Pancreas (tissue), 10 donors: ENCODE data around the gene ZNF212. TPM values are rescaled to one million over a fixed set of nuclear protein-coding genes. Genes with fewer than 3 reads are reported as not detected.
A peak's percentile ranks its signal among the peaks of the same experiment; 100 is the strongest.

Experiments used
- ATAC-seq, 4 donors: fragments of 200-7000 bp; cut with Tn5 transposase; one replicate each; pipeline versions ENCODE4 v1.8.0 to v1.9.1; 2020; ENCODE audit warnings: mild to moderate bottlenecking in 4 of 4, moderate library complexity in 4 of 4
- DNase-seq, 6 donors: peaks; one replicate each; pipeline ENCODE4 v3.0.0-alpha.2; 2020
- FAIRE-seq: peaks from 2 replicates; lab custom pipeline; 2012; peaks lifted over from hg19 to GRCh38; lab: Jason Lieb, UNC
- H3K27ac ChIP-seq, 4 donors: fragments of 200-600 bp; sonication (generic); 1 replicate in 3 of 4; 2 replicates in 1 of 4; pipeline versions ENCODE4 v1.5.0 to v1.8.0; 2020
- H3K27me3 ChIP-seq, 4 donors: fragments of 200-600 bp; one replicate each; pipeline ENCODE4 v1.8.0; 2021
- H3K36me3 ChIP-seq, 3 donors: fragments of 200-600 bp; sonication (generic) in 1 of 3; one replicate each; pipeline versions ENCODE4 v1.5.0 to v1.8.0; 2020 to 2021
- H3K4me1 ChIP-seq, 3 donors: fragments of 200-600 bp; one replicate each; pipeline ENCODE4 v1.8.0; 2021
- H3K4me3 ChIP-seq, 4 donors: fragments of 200-600 bp; sonication (generic) in 2 of 4; one replicate each; pipeline versions ENCODE4 v1.5.0 to v1.8.0; 2020 to 2021
- H3K9me3 ChIP-seq, 4 donors: fragments of 200-600 bp; one replicate each; pipeline ENCODE4 v1.8.0; 2021
- WGBS, 2 donors: extraction: QIAGEN DNeasy Blood & Tissue Kit; methylation state at CpG; one replicate each; pipeline ENCODE4 v1.1.7; 2013; 5-methylcytosine and 5-hydroxymethylcytosine counted together
- intact Hi-C, 3 donors: fragments of 100-400 bp; cut with DNase I; formaldehyde crosslinking; loops; one replicate each; pipeline versions ENCODE4 v1.11.1 to v1.14.2; 2022
- polyA plus RNA-seq, 2 donors: library from polyadenylated mRNA; stranded (reverse); fragments of 200-250 nt; gene quantifications; one replicate each; pipeline ENCODE4 v1.2.3, GENCODE V29; 2013
- total RNA-seq, 6 donors: library from RNA; stranded (reverse); fragmentation: NEBNext Ultra II Directional in 4 of 6; extraction: Animal tissue kit (Norgen Biotek cat#: 25700) in 4 of 6; gene quantifications; one replicate each; pipeline versions ENCODE4 v1.2.1 to v1.2.4, GENCODE V29; 2021 to 2023
- TF ChIP-seq, protein P1 (sequence below), 4 donors: fragments of 200-600 bp; sonication (generic) in 3 of 4; IDR thresholded peaks; one replicate each; pipeline versions ENCODE4 v1.5.0 to v1.8.0; 2021; ENCODE audit warnings: antibody characterized with exemption in 4 of 4
- donor health status: healthy with polysubstance abuse.
- donor health status: DM: no; HTN: no; CAD: no; lungs with moderate emphysema.
- donor health status: DM: no; HTN: no; CAD: no.
- donor health status: control.
- donor health status: control.
- donor health status: Bipolar disorder and iron deficiency.
- donor health status: DM: yes; HTN: yes; CAD: no.
- donor health status: DM: no; HTN: no; CAD: no.
- donor health status: DM: no; HTN: no; CAD: no.
- donor health status: DM: yes; HTN: yes; CAD: no.

ZNF212 gene
- total and polyA plus RNA-seq, 8 donors, result 3.7 to 13.7 (median 5.5) TPM

DNA sequence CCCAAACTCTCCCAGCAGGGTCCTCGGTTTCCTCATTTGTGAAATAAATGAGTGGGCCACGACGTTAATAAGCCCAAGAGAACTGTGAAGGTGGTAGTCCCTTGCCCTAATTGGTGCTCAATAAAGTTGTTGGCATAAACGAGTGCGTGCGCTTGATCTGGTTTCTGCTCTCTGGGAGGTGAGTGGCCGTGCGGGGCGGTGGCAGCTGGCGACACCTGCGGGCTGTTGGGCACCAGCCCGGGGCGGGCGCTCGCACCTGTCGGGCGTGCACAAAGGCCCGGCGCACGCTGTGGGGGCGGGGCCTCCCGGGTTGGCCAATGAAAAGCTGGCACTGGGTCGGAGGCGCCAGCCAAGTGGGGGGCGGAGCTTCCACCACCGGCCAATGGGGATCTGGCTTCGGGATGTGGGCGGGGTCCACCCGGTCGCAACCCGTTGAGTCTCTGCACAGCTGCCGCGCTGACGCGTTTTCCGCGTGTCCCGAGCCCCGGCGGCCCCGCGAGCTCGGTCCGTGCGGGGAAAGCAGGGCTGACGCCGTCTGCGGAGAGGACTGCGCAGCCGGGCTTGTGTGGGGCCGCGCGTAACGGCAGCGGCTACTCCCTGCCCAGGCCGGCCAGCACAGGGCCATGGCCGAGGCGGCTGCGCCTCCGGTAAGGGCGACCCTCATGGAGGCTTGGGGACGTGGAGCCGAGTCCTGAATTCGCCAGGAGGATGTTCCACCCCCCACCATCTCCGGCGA is 45.6 kb downstream of the ZNF212 start:
- peak overlapping the region in 3 of 4 donors; percentile 25 to 51 (median 33) for H3K27ac ChIP-seq

DNA sequence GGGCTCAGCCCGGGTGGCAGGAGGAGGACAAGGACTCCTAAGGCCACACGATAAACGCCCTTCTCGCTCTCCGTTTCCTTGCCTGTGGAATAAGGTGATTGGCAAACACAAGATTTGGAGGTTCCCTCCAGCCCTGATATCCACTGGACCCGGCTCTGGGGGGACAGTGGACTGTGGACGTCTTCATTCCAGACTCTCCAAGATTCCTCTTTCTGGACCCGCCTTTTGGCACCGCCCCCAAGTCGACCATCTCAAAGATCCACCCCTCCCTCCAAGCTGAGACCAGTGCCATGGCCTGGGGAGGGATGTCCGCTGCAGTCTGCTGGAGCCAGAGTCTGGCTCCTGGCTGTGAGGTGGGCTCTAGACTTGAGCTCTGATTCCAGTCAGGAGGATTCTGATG is 46.2 kb downstream of the ZNF212 start:
- FAIRE-seq, result no peak
- H3K9me3 ChIP-seq, result no peaks in the 10 kb centered on the region
- no peaks in the 10 kb centered on the region for H3K36me3 ChIP-seq
- WGBS, 2 donors, result 3 to 4% methylated on average over 11 of the region's 11 CpGs
- peak in 1 of 6 donors; percentile 61 for DNase-seq
- peak overlapping the region; percentile 43 to 67 (median 57) for H3K4me3 ChIP-seq
- H3K4me1 ChIP-seq, result peaks cover 0 to 4% (median 2%) of the 10 kb centered on the region in 3 donors
- TF ChIP-seq, protein P1, sequence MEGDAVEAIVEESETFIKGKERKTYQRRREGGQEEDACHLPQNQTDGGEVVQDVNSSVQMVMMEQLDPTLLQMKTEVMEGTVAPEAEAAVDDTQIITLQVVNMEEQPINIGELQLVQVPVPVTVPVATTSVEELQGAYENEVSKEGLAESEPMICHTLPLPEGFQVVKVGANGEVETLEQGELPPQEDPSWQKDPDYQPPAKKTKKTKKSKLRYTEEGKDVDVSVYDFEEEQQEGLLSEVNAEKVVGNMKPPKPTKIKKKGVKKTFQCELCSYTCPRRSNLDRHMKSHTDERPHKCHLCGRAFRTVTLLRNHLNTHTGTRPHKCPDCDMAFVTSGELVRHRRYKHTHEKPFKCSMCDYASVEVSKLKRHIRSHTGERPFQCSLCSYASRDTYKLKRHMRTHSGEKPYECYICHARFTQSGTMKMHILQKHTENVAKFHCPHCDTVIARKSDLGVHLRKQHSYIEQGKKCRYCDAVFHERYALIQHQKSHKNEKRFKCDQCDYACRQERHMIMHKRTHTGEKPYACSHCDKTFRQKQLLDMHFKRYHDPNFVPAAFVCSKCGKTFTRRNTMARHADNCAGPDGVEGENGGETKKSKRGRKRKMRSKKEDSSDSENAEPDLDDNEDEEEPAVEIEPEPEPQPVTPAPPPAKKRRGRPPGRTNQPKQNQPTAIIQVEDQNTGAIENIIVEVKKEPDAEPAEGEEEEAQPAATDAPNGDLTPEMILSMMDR (IDR thresholded peaks at IDR 0.05), result no peak
- peak; percentile 3 to 13 (median 8) for ATAC-seq
- no peaks in the 10 kb centered on the region for H3K27me3 ChIP-seq
- intact Hi-C loops, result no loop called here
- H3K27ac ChIP-seq, result peak overlapping the region in 3 of 4 donors; percentile 25 to 51 (median 33)

More for the DNA sequence above, 45.6 kb downstream of the ZNF212 start:
- peak; percentile 96 to 99 (median 98) for ATAC-seq
- TF ChIP-seq, protein P1 (IDR thresholded peaks at IDR 0.05), result no peak
- no peak for FAIRE-seq
- no peaks in the 10 kb centered on the region for H3K9me3 ChIP-seq
- DNase-seq, result peak; percentile 96 to 100 (median 99)
- intact Hi-C loops, result no loop called here
- H3K36me3 ChIP-seq, result no peaks in the 10 kb centered on the region
- peaks cover 0 to 4% (median 2%) of the 10 kb centered on the region in 3 donors for H3K4me1 ChIP-seq
- WGBS, 2 donors, result 1% methylated on average over 58 to 66 of the region's 66 CpGs
- H3K27me3 ChIP-seq, result no peaks in the 10 kb centered on the region
- H3K4me3 ChIP-seq, result peak overlapping the region; percentile 43 to 67 (median 57)

DNA sequence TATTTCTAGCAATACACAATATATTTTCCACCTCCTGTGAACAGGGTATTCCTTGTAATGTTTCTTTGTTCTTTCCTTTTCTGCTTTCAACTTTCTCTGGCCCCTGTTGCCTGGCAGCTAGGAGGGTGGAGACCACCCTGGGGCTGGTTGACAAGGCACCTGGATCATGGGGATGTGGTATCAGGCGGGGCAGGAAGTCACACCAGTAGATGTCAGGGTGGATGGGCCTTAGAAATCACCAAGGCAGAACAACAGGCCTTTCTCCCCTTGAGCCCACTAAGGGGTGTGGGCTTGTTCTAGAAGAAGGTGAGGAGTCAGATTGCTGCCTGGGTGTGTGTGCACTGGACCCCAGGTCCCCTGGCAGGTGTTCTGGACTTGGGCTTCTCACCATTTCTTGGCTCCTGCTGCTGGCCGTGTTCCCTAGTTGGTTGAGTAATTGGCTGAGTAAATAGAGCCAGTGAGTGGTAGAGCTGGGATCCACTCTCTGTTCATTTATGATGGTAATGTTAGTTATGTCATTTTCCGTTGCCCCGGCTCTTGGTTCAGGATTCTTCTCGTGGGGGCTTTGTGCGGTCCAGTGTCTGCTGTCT is 47.5 kb downstream of the ZNF212 start:
- Histone ChIP-seq H3K36me3 (no peaks in the 10 kb centered on the region), H3K27me3 (no peaks in the 10 kb centered on the region), H3K4me3 (no peak overlapping the region), H3K27ac (no peak overlapping the region), H3K9me3 (no peaks in the 10 kb centered on the region), H3K4me1 (peaks cover 0 to 4% (median 2%) of the 10 kb centered on the region in 3 donors)
- ATAC-seq, result peak; percentile 26 to 55 (median 44)
- intact Hi-C loops, result no loop called here
- no peak for FAIRE-seq
- peak in 4 of 6 donors; percentile 45 to 87 (median 80) for DNase-seq
- WGBS, 2 donors, result 70 to 71% methylated on average over 6 of the region's 6 CpGs
- TF ChIP-seq, protein P1 (IDR thresholded peaks at IDR 0.05), result no peak

DNA sequence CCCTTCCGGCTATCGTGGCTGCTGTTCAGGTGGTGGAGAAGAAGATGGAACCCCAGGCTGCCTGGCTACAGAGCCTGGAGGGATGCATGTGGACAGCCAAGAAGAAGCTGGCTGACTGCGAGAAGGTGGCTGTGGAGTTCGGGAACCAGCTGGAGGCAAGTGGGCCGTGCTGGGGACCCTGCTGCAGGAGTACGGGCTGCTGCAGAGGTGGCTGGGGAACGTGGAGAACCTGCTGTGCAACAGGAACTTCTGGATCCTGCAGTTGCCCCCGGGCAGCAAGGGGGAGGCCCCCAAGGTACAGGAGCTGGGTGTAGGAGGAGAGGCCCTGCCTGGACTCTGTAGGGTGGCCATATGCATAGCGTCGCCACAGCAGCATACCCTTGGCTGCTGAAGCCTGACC is 48.2 kb downstream of the ZNF212 start:
- no peak for ATAC-seq
- Histone ChIP-seq H3K9me3 (no peaks in the 10 kb centered on the region), H3K27ac (no peak overlapping the region), H3K4me3 (no peak overlapping the region), H3K4me1 (peaks cover 0 to 4% (median 2%) of the 10 kb centered on the region in 3 donors), H3K36me3 (no peaks in the 10 kb centered on the region), H3K27me3 (no peaks in the 10 kb centered on the region)
- no peak for DNase-seq
- intact Hi-C loops, result no loop called here
- TF ChIP-seq, protein P1 (IDR thresholded peaks at IDR 0.05), result no peak
- WGBS, 2 donors, result 93 to 96% methylated on average over 10 of the region's 10 CpGs
- no peak for FAIRE-seq
